Measurements from ENCODE around the gene ERC2.

The ERC2 gene

DNA sequence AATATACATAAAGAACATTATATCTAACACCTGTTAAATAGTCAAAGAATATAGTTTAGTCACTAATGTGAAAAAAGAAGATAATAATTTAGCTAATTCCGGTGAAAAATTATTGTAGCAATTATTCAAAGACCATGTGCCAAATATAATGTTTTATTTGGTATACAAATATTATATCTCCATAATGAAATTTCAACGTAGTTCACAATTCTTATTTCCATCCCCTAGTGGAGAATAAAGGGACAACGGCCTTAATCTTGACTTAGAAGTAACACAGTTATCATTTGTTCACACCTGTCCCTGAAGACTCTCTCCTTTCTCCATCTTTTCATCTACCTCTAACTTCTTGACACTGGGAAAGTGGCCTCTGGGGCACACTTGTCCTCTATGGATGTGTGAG lies 213.4 kb downstream of the ERC2 start:
- TF ChIP-seq, protein P1, sequence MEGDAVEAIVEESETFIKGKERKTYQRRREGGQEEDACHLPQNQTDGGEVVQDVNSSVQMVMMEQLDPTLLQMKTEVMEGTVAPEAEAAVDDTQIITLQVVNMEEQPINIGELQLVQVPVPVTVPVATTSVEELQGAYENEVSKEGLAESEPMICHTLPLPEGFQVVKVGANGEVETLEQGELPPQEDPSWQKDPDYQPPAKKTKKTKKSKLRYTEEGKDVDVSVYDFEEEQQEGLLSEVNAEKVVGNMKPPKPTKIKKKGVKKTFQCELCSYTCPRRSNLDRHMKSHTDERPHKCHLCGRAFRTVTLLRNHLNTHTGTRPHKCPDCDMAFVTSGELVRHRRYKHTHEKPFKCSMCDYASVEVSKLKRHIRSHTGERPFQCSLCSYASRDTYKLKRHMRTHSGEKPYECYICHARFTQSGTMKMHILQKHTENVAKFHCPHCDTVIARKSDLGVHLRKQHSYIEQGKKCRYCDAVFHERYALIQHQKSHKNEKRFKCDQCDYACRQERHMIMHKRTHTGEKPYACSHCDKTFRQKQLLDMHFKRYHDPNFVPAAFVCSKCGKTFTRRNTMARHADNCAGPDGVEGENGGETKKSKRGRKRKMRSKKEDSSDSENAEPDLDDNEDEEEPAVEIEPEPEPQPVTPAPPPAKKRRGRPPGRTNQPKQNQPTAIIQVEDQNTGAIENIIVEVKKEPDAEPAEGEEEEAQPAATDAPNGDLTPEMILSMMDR (IDR thresholded peaks at IDR 0.05; ENCODE audit: control insufficient read depth, extremely low read depth, insufficient read depth), result peak; percentile 21; the same call in 1 of the 2 replicates
- DNase-seq (ENCODE audit: low read depth), result no peak
- no peak overlapping the region for H3K4me3 ChIP-seq (ENCODE audit: low read depth, low read length)

- no peak overlapping the region for H3K4me3 ChIP-seq (ENCODE audit: low read depth, low read length)
- DNase-seq (ENCODE audit: low read depth), result no peak
- TF ChIP-seq, protein P1 (IDR thresholded peaks at IDR 0.05; ENCODE audit: control insufficient read depth, extremely low read depth, insufficient read depth), result no peak
Measured at GRCh38 chr3:56253941-56254665, 214.2 kb downstream of the ERC2 start.

GRCh38 chr3:56251343-56251945 lies 216.8 kb downstream of the ERC2 start:
- TF ChIP-seq, protein P1 (IDR thresholded peaks at IDR 0.05; ENCODE audit: control insufficient read depth, extremely low read depth, insufficient read depth), result peak; percentile 86
- DNase-seq (ENCODE audit: low read depth), result peak; percentile 30
- H3K4me3 ChIP-seq (ENCODE audit: low read depth, low read length), result no peak overlapping the region

DNA sequence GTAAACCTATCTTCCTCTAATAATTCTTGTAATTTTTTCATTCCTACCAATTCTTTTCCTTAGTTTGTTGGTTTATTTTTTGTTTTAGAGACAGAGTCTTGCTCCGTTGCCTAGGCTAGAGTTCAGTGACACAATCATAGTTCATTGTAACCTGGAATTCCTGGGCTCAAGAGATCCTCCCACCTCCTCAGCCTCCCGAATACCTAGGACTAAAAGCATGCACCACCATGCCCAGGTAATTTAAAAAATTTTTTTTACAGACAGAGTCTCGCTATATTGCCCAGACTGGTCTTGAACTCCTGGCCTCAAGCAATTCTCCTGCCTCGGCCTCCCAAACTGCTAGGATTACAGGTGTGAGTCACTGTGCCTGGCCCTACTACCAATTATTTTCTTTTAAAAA lies 220.2 kb downstream of the ERC2 start:
- no peak for DNase-seq (ENCODE audit: low read depth)
- TF ChIP-seq, protein P1 (IDR thresholded peaks at IDR 0.05; ENCODE audit: control insufficient read depth, extremely low read depth, insufficient read depth), result no peak
- H3K4me3 ChIP-seq (ENCODE audit: low read depth, low read length), result no peak overlapping the region

DNA sequence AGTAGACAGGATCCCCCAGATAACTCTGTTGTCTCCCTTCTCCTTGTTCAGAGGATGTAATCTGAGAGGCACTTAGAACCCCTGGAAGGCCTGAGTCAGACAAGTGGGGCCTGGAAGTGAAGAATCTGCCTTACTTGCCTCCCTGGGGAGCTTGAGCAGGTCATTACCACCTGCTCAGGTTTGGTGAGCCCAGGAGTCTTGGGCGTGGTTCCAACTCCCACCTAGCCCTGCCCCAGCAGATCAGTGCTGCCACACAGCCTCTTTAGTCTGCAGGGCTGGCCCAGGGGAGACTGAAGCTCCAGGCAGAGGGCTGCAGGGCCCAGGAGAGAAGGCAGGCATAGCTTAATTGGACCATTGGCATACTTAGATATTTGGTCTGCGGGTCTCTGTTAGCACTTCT lies 230.0 kb downstream of the ERC2 start:
- DNase-seq (ENCODE audit: low read depth), result no peak
- no peak overlapping the region for H3K4me3 ChIP-seq (ENCODE audit: low read depth, low read length)
- TF ChIP-seq, protein P1 (IDR thresholded peaks at IDR 0.05; ENCODE audit: control insufficient read depth, extremely low read depth, insufficient read depth), result no peak

- TF ChIP-seq, protein P1 (IDR thresholded peaks at IDR 0.05; ENCODE audit: control insufficient read depth, extremely low read depth, insufficient read depth), result no peak
- no peak overlapping the region for H3K4me3 ChIP-seq (ENCODE audit: low read depth, low read length)
- no peak for DNase-seq (ENCODE audit: low read depth)
Measured at GRCh38 chr3:56233742-56234141, 234.5 kb downstream of the ERC2 start.

Measured in LNCaP clone FGC (cell line).